Measurements from ENCODE around the gene OR14I1.

GRCh38 chr1:248697907-248698306, 4.7 kb downstream of the OR14I1 start:
- TF ChIP-seq CTCF (IDR thresholded peaks at IDR 0.05; ENCODE audit: insufficient read depth, low read length) (no peak), POLR2AphosphoS5 (IDR thresholded peaks at IDR 0.05; ENCODE audit: low read depth) (no peak), GABPA (IDR thresholded peaks at IDR 0.05; ENCODE audit: low read depth) (no peak), SPI1 (IDR thresholded peaks at IDR 0.05; ENCODE audit: borderline replicate concordance, low read depth) (no peak)
- TF ChIP-seq, protein P1, sequence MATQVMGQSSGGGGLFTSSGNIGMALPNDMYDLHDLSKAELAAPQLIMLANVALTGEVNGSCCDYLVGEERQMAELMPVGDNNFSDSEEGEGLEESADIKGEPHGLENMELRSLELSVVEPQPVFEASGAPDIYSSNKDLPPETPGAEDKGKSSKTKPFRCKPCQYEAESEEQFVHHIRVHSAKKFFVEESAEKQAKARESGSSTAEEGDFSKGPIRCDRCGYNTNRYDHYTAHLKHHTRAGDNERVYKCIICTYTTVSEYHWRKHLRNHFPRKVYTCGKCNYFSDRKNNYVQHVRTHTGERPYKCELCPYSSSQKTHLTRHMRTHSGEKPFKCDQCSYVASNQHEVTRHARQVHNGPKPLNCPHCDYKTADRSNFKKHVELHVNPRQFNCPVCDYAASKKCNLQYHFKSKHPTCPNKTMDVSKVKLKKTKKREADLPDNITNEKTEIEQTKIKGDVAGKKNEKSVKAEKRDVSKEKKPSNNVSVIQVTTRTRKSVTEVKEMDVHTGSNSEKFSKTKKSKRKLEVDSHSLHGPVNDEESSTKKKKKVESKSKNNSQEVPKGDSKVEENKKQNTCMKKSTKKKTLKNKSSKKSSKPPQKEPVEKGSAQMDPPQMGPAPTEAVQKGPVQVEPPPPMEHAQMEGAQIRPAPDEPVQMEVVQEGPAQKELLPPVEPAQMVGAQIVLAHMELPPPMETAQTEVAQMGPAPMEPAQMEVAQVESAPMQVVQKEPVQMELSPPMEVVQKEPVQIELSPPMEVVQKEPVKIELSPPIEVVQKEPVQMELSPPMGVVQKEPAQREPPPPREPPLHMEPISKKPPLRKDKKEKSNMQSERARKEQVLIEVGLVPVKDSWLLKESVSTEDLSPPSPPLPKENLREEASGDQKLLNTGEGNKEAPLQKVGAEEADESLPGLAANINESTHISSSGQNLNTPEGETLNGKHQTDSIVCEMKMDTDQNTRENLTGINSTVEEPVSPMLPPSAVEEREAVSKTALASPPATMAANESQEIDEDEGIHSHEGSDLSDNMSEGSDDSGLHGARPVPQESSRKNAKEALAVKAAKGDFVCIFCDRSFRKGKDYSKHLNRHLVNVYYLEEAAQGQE (IDR thresholded peaks at IDR 0.05; ENCODE audit: insufficient replicate concordance, low read depth) = no peak
